PC-9 (cell line): ENCODE data around the gene ACOT12. TPM values are rescaled to one million over a fixed set of nuclear protein-coding genes. Genes with fewer than 3 reads are reported as not detected.
"Not testable (repeated sequence)": the region's sequence is repeated elsewhere in the genome, so short reads cannot be mapped to it uniquely, and the experiment has no call there.

Experiments
- BruUV-seq: library from RNA; stranded (reverse); fragments of 400-500 nt; replicated peaks from 2 replicates; lab custom pipeline; 2021; lab: Mats Ljungman, UMichigan
- CTCF ChIA-PET: fragments of 300-600 bp; sonication (Branson Sonifier 250); formaldehyde crosslinking; loops from one replicate; lab custom pipeline; 2022; ENCODE audit warnings: antibody characterized with exemption; lab: Charles Lee
- POLR2A ChIA-PET: fragments of 300-600 bp; sonication (Branson Sonifier 250); formaldehyde crosslinking; loops from one replicate; lab custom pipeline; 2022; ENCODE audit warnings: antibody characterized with exemption; ENCODE audit not compliant: unreplicated experiment; lab: Charles Lee
- DNase-seq, 2 experiments: peaks; one replicate each; pipeline versions ENCODE4 v3.0.0 to v3.0.0-alpha.2; 2015 to 2022; ENCODE audit warnings: mixed read lengths in 1 of 2
- H2AFZ ChIP-seq: fragments of 200-600 bp; sonication (generic); 2 replicates; pipeline ENCODE4 v1.8.1; 2017; ENCODE audit warnings: antibody characterized with exemption
- H3F3A ChIP-seq: fragments of 200-600 bp; sonication (generic); 2 replicates; pipeline ENCODE4 v1.8.1; 2017; ENCODE audit warnings: antibody characterized with exemption, mild to moderate bottlenecking, low read depth; ENCODE audit not compliant: insufficient read depth
- H3K27ac ChIP-seq: fragments of 200-600 bp; sonication (generic); 2 replicates; pipeline ENCODE4 v1.6.1; 2016; ENCODE audit warnings: mixed run types
- H3K27me3 ChIP-seq: fragments of 200-600 bp; sonication (generic); 2 replicates; pipeline ENCODE4 v1.6.1; 2016; ENCODE audit warnings: low read depth, mixed run types; ENCODE audit not compliant: insufficient read depth
- H3K36me3 ChIP-seq: fragments of 200-600 bp; sonication (generic); 2 replicates; pipeline ENCODE4 v1.6.1; 2016; ENCODE audit warnings: low read depth, mixed run types
- H3K4me1 ChIP-seq: fragments of 200-600 bp; sonication (generic); replicated peaks from 2 replicates; pipeline ENCODE4 v1.6.1; 2016; ENCODE audit warnings: mixed run types; ENCODE audit not compliant: insufficient read depth
- H3K4me2 ChIP-seq: fragments of 200-600 bp; sonication (generic); 2 replicates; pipeline ENCODE4 v1.6.1; 2017; ENCODE audit warnings: mixed run types
- H3K4me3 ChIP-seq: fragments of 200-600 bp; sonication (generic); 2 replicates; pipeline ENCODE4 v1.6.1; 2016; ENCODE audit warnings: mixed run types
- H3K79me2 ChIP-seq: fragments of 200-600 bp; sonication (generic); 2 replicates; pipeline ENCODE4 v1.6.1; 2017; ENCODE audit warnings: low read depth, mixed run types
- H3K9me2 ChIP-seq: fragments of 200-600 bp; sonication (generic); 2 replicates; pipeline ENCODE4 v1.8.1; 2017; ENCODE audit warnings: mild to moderate bottlenecking; ENCODE audit not compliant: insufficient read depth
- H3K9me3 ChIP-seq: fragments of 200-600 bp; sonication (generic); 2 replicates; pipeline ENCODE4 v1.8.1; 2016; ENCODE audit warnings: low read depth; ENCODE audit not compliant: insufficient read depth
- H4K20me1 ChIP-seq: fragments of 200-600 bp; sonication (generic); 2 replicates; pipeline ENCODE4 v1.8.1; 2017; ENCODE audit not compliant: insufficient read depth
- EZH2 ChIP-seq: fragments of 200-600 bp; sonication (generic); IDR thresholded peaks from 2 replicates; pipeline ENCODE4 v1.8.0; 2017; ENCODE audit warnings: antibody characterized with exemption, low read depth
- intact Hi-C: fragments of 100-400 bp; cut with micrococcal nuclease; formaldehyde crosslinking; loops from one replicate; pipeline ENCODE4 v1.10.0; 2022; ENCODE audit not compliant: unreplicated experiment
- total RNA-seq: library from RNA; stranded (reverse); gene quantifications from 2 replicates; pipeline ENCODE4 v1.2.3, GENCODE V29; 2021
- TF ChIP-seq, protein P1 (sequence below): fragments of 200-600 bp; sonication (generic); conservative IDR thresholded peaks from 2 replicates; pipeline ENCODE4 v1.6.1; 2017; ENCODE audit warnings: mixed run types, antibody characterized with exemption, mild to moderate bottlenecking, moderate library complexity

ACOT12 gene
- total RNA-seq, 1 experiment from 2014 or later, result not detected

DNA sequence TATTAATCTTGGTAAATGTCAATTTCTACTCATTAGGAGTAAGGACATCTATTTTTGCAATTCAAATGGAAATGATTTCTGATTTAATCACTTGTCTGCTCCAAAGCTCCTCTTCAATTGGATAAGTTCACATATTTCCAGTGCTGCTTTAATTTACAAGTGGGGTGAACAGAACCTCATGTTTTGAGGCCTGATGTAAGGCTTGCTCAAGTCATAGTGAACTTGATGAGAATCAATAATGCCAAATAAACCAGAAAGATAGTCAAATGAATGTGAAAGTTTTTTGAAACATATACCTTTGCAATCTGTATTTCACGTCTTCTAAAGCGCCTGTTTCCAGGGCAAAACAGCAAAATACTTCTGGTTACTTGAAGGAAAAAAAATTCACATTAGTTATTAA lies 15.4 kb upstream of the ACOT12 start:
- Histone ChIP-seq H3K4me2 (no peak overlapping the region), H3K9me3 (no peaks in the 10 kb centered on the region)
- POLR2A ChIA-PET, result interaction anchor here (0.7 kb wide), 1 partner anchor 902 kb away, joined by 3 read pairs; no protein-coding TSS in a partner anchor

DNA sequence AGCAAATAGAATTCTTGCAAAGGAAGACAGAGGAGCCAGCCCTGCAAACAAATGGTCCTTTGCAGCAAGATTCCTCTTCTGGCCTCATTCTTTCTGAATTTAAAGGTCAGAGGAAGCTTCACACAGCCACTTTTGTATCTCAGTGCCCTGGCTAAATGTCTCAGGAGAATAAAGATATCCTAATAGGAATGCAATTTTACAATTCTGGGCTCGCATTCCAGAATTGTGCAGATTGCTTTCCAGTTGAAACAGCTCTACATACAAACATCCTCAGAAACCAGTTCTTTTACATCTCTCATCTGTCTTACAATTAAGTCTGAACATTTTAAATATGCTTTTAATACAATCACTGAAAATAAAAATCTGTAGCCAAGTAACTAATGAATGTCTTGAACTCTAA lies 14.6 kb upstream of the ACOT12 start:
- intact Hi-C loops, result no loop called here
- H4K20me1 ChIP-seq, result no peaks in the 10 kb centered on the region
- no peak overlapping the region for H2AFZ ChIP-seq
- CTCF ChIA-PET, result no interaction called here
- no peak overlapping the region for H3K4me2 ChIP-seq
- no peaks in the 10 kb centered on the region for H3F3A ChIP-seq
- DNase-seq, result no peak
- H3K79me2 ChIP-seq, result no peaks in the 10 kb centered on the region
- no TSS peak for BruUV-seq
- no peaks in the 10 kb centered on the region for H3K9me2 ChIP-seq
- no peak overlapping the region for H3K4me3 ChIP-seq
- POLR2A ChIA-PET, result interaction anchor here (0.7 kb wide), 1 partner anchor 901 kb away, joined by 3 read pairs; no protein-coding TSS in a partner anchor
- TF ChIP-seq EZH2, result no peak
- TF ChIP-seq, protein P1, sequence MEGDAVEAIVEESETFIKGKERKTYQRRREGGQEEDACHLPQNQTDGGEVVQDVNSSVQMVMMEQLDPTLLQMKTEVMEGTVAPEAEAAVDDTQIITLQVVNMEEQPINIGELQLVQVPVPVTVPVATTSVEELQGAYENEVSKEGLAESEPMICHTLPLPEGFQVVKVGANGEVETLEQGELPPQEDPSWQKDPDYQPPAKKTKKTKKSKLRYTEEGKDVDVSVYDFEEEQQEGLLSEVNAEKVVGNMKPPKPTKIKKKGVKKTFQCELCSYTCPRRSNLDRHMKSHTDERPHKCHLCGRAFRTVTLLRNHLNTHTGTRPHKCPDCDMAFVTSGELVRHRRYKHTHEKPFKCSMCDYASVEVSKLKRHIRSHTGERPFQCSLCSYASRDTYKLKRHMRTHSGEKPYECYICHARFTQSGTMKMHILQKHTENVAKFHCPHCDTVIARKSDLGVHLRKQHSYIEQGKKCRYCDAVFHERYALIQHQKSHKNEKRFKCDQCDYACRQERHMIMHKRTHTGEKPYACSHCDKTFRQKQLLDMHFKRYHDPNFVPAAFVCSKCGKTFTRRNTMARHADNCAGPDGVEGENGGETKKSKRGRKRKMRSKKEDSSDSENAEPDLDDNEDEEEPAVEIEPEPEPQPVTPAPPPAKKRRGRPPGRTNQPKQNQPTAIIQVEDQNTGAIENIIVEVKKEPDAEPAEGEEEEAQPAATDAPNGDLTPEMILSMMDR, result no peak
- H3K36me3 ChIP-seq, result no peaks in the 10 kb centered on the region
- no peaks in the 10 kb centered on the region for H3K4me1 ChIP-seq
- no peaks in the 10 kb centered on the region for H3K27me3 ChIP-seq
- no peaks in the 10 kb centered on the region for H3K9me3 ChIP-seq
- H3K27ac ChIP-seq, result no peak overlapping the region

More for the DNA sequence above, 15.4 kb upstream of the ACOT12 start:
- Histone ChIP-seq H2AFZ (no peak overlapping the region), H3K4me3 (no peak overlapping the region), H3K4me1 (no peaks in the 10 kb centered on the region), H3K9me2 (no peaks in the 10 kb centered on the region), H3K27ac (no peak overlapping the region), H4K20me1 (no peaks in the 10 kb centered on the region), H3K27me3 (no peaks in the 10 kb centered on the region), H3K36me3 (no peaks in the 10 kb centered on the region), H3K79me2 (no peaks in the 10 kb centered on the region), H3F3A (no peaks in the 10 kb centered on the region)
- CTCF ChIA-PET, result no interaction called here
- BruUV-seq, result no TSS peak
- TF ChIP-seq, protein P1, result no peak
- no peak for TF ChIP-seq EZH2
- intact Hi-C loops, result no loop called here
- no peak for DNase-seq

GRCh38 chr5:81407811-81408210 lies 13.9 kb upstream of the ACOT12 start:
- H3K4me3 ChIP-seq, intact Hi-C loops, H3K4me2 ChIP-seq, H3K9me3 ChIP-seq, H3K27me3 ChIP-seq, H3K4me1 ChIP-seq, CTCF ChIA-PET, H3K9me2 ChIP-seq, BruUV-seq, H3K79me2 ChIP-seq, H3F3A ChIP-seq, H2AFZ ChIP-seq, H4K20me1 ChIP-seq, H3K27ac ChIP-seq, H3K36me3 ChIP-seq, DNase-seq: not testable (repeated sequence)
- POLR2A ChIA-PET, result interaction anchor here (0.7 kb wide), 1 partner anchor 799 kb away, joined by 3 read pairs; no protein-coding TSS in a partner anchor
